HCT116 (cell line): Measurements from ENCODE around the gene SYTL2. TPM values are rescaled to one million over a fixed set of nuclear protein-coding genes. Genes with fewer than 3 reads are reported as not detected.

Experiments used
- ATAC-seq: fragments of 200-7000 bp; cut with Tn5 transposase; 2 replicates; pipeline ENCODE4 v1.9.1; 2020; ENCODE audit warnings: mild to moderate bottlenecking, moderate library complexity
- BruUV-seq: library from RNA; stranded (reverse); fragments of 400-500 nt; replicated peaks from 2 replicates; lab custom pipeline; 2021; lab: Mats Ljungman, UMichigan
- CTCF ChIA-PET: fragments of 300-600 bp; sonication (Branson Sonifier 250); formaldehyde crosslinking; loops from one replicate; lab custom pipeline; 2021; ENCODE audit warnings: antibody characterized with exemption; lab: Charles Lee
- POLR2A ChIA-PET: fragments of 300-600, 350-600 bp; sonication (Branson Sonifier 250); formaldehyde crosslinking; loops from one replicate; lab custom pipeline; 2021; ENCODE audit warnings: antibody characterized with exemption; lab: Charles Lee
- RAD21 ChIA-PET, 2 experiments: fragments of 300-600 bp; sonication (Branson Sonifier 250); formaldehyde crosslinking; loops; one replicate each; lab custom pipeline; 2023; ENCODE audit warnings: low total read pairs in 2 of 2; ENCODE audit not compliant: uncharacterized antibody in 2 of 2, unreplicated experiment in 2 of 2, low non-redundant PET in 1 of 2; lab: Charles Lee
- DNase-seq: peaks from one replicate; pipeline ENCODE4 v3.0.0-alpha.2; 2010; ENCODE audit warnings: low read depth, low spot score
- H2AFZ ChIP-seq: fragments of 200-600 bp; shearing (Covaris generic), sonication (generic); 2 replicates; pipeline ENCODE4 v1.6.1; 2017; ENCODE audit warnings: low read depth, mixed run types, mixed read lengths, antibody characterized with exemption, low read length; ENCODE audit not compliant: poor library complexity, severe bottlenecking
- H3K27ac ChIP-seq: 2 replicates; pipeline ENCODE4 v1.5.1; 2012; ENCODE audit warnings: low read depth, low read length
- H3K27me3 ChIP-seq: fragments of 200-600 bp; sonication (generic); 2 replicates; pipeline ENCODE4 v1.6.1; 2016; ENCODE audit warnings: mixed run types, low read length, mixed read lengths; ENCODE audit not compliant: insufficient read depth
- H3K36me3 ChIP-seq, 2 experiments: fragments of 200-500 bp in 1 of 2; fragments of 200-600 bp in 1 of 2; sonication (Bioruptor generic) in 1 of 2; sonication (generic) in 1 of 2; 2 replicates each; pipeline versions ENCODE4 v1.5.1 to v1.6.1; 2014 to 2016; ENCODE audit warnings: low read length in 2 of 2, inconsistent platforms in 1 of 2, mixed read lengths in 1 of 2, mixed run types in 1 of 2; ENCODE audit not compliant: insufficient read depth in 2 of 2, control insufficient read depth in 1 of 2
- H3K4me1 ChIP-seq, 2 experiments: fragments of 200-600 bp in 1 of 2; sonication (generic) in 1 of 2; 2 replicates each; pipeline versions ENCODE4 v1.5.1 to v1.6.1; 2012 to 2017; ENCODE audit warnings: low read length in 2 of 2, inconsistent platforms in 1 of 2, mild to moderate bottlenecking in 1 of 2, mixed read lengths in 1 of 2, mixed run types in 1 of 2, moderate library complexity in 1 of 2; ENCODE audit not compliant: insufficient read depth in 2 of 2, control insufficient read depth in 1 of 2
- H3K4me2 ChIP-seq: fragments of 200-600 bp; sonication (generic); 2 replicates; pipeline ENCODE4 v1.6.1; 2017; ENCODE audit warnings: mixed run types, low read length, mixed read lengths
- H3K4me3 ChIP-seq, 2 experiments: fragments of 200-600 bp in 1 of 2; sonication (generic) in 1 of 2; replicated peaks in 1 of 2; 2 replicates each; pipeline ENCODE4 v1.5.1; 2011 to 2016; ENCODE audit warnings: low read length in 2 of 2, control low read depth in 1 of 2, low read depth in 1 of 2, mild to moderate bottlenecking in 1 of 2, mixed read lengths in 1 of 2, mixed run types in 1 of 2
- H3K79me2 ChIP-seq: fragments of 200-600 bp; sonication (generic); 2 replicates; pipeline ENCODE4 v1.6.1; 2017; ENCODE audit warnings: mild to moderate bottlenecking, mixed run types, low read length, moderate library complexity, mixed read lengths; ENCODE audit not compliant: insufficient read depth
- H3K9ac ChIP-seq: fragments of 200-600 bp; sonication (generic); 2 replicates; pipeline ENCODE4 v1.6.1; 2016; ENCODE audit warnings: low read length, mixed read lengths
- H3K9me2 ChIP-seq: fragments of 200-600 bp; sonication (generic), shearing (Covaris generic); 2 replicates; pipeline ENCODE4 v1.6.1; 2017; ENCODE audit warnings: mixed run types, mild to moderate bottlenecking, moderate library complexity; ENCODE audit not compliant: insufficient read depth
- H3K9me3 ChIP-seq, 2 experiments: fragments of 200-500 bp in 1 of 2; fragments of 200-600 bp in 1 of 2; sonication (Bioruptor generic) in 1 of 2; sonication (generic) in 1 of 2; 2 replicates each; pipeline ENCODE4 v1.6.1; 2014 to 2017; ENCODE audit warnings: low read length in 2 of 2, mixed read lengths in 2 of 2, inconsistent platforms in 1 of 2, low read depth in 1 of 2, mild to moderate bottlenecking in 1 of 2, mixed run types in 1 of 2, moderate library complexity in 1 of 2; ENCODE audit not compliant: control insufficient read depth in 1 of 2, insufficient read depth in 1 of 2
- H4K20me1 ChIP-seq: fragments of 200-600 bp; sonication (generic), shearing (Covaris generic); 2 replicates; pipeline ENCODE4 v1.6.1; 2017; ENCODE audit warnings: mixed run types, mild to moderate bottlenecking, moderate library complexity; ENCODE audit not compliant: insufficient read depth
- CEBPB ChIP-seq: IDR thresholded peaks from 2 replicates; pipeline ENCODE4 v1.6.1; 2012; ENCODE audit warnings: low read depth
- EGR1 ChIP-seq: IDR thresholded peaks from 2 replicates; pipeline ENCODE4 v1.6.1; 2012; ENCODE audit warnings: low read depth
- EZH2 ChIP-seq: fragments of 200-600 bp; sonication (generic); IDR thresholded peaks from 2 replicates; pipeline ENCODE4 v1.6.1; 2017; ENCODE audit warnings: antibody characterized with exemption, mixed run types
- JUND ChIP-seq: IDR thresholded peaks from 2 replicates; pipeline ENCODE4 v1.6.1; 2012
- POLR2AphosphoS5 ChIP-seq: IDR thresholded peaks from 2 replicates; pipeline ENCODE4 v1.6.1; 2011; ENCODE audit warnings: mild to moderate bottlenecking, low read depth, low read length, moderate library complexity
- SIN3A ChIP-seq: IDR thresholded peaks from 2 replicates; pipeline ENCODE4 v1.6.1; 2012; ENCODE audit warnings: low read depth
- YY1 ChIP-seq: IDR thresholded peaks from 2 replicates; pipeline ENCODE4 v1.6.1; 2011; ENCODE audit warnings: low read length, low read depth, moderate library complexity, mild to moderate bottlenecking; ENCODE audit not compliant: insufficient replicate concordance; ENCODE audit errors: extremely low read depth
- ZFX ChIP-seq: fragments of 450-650 bp; IDR thresholded peaks from 2 replicates; pipeline ENCODE4 v1.6.1; 2017
- intact Hi-C: fragments of 100-400 bp; cut with micrococcal nuclease; formaldehyde crosslinking; loops from 2 replicates; pipeline ENCODE4 v1.10.0; 2022
- total RNA-seq: library from RNA; stranded (reverse); gene quantifications from one replicate; pipeline ENCODE4 v1.2.1, GENCODE V29; 2021; ENCODE audit not compliant: unreplicated experiment
- TF ChIP-seq, protein P1 (sequence below): IDR thresholded peaks from 2 replicates; pipeline ENCODE4 v1.6.1; 2011; ENCODE audit warnings: mild to moderate bottlenecking, low read length, moderate library complexity; ENCODE audit not compliant: insufficient replicate concordance; ENCODE audit errors: extremely low read depth
- TF ChIP-seq, protein P2 (sequence below): IDR thresholded peaks from 2 replicates; pipeline ENCODE4 v1.6.1; 2012; ENCODE audit warnings: low read depth

SYTL2 gene
- total RNA-seq, 1 experiment from 2014 or later, result 12.6 TPM

DNA sequence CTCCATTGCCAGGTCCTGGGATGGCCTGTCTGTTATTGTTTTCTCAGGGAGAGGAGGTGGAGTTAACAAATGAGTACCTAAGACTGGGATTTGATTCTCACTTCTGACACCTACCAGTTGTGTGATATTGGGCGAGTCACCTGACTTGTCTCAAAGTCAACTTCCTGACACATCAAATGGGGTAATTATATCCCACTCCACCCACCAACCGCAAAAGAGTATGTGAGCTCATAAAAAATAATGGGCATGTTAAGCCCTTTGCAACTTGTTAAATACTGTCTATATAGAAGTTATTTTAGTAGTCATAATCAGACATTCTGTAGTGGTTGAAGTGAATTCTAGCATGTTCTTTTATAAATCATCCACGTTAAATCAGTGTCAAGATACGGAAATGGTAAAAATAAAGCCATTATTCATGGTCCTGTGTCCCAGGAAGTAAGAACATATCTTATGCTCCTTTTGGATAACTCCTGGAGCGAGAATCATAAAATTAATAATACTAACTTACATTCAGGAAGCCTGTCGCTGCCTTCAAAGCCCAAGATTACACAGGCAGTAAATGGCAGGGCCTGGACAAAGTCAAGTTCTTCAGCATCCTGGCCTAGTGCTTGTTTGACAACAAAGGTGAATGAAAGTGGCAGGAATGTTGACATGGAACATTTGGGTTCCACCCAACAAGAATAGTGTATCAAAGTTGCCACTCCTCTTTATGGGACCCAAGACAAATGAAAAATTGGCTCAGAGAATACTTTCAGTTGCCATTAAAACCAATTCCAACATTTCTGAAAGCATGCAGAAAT is 54.3 kb downstream of the SYTL2 start:
- H3K36me3 ChIP-seq, result no peaks in the 10 kb centered on the region
- no peaks in the 10 kb centered on the region for H3K79me2 ChIP-seq
- no peak overlapping the region for H3K9ac ChIP-seq
- no peaks in the 10 kb centered on the region for H3K27me3 ChIP-seq
- ChIA-PET CTCF (no interaction called here), POLR2A (no interaction called here), RAD21 (no interaction called here)
- no TSS peak for BruUV-seq
- no peak overlapping the region for H3K27ac ChIP-seq
- H3K4me2 ChIP-seq, result no peak overlapping the region
- H3K4me1 ChIP-seq, result peaks cover 11 to 30% of the 10 kb centered on the region in 2 experiments
- H3K9me3 ChIP-seq, result no peaks in the 10 kb centered on the region
- H4K20me1 ChIP-seq, result no peaks in the 10 kb centered on the region
- H2AFZ ChIP-seq, result no peak overlapping the region
- intact Hi-C loops, result no loop called here
- no peak for ATAC-seq
- TF ChIP-seq SIN3A, result no peak
- TF ChIP-seq, protein P1, sequence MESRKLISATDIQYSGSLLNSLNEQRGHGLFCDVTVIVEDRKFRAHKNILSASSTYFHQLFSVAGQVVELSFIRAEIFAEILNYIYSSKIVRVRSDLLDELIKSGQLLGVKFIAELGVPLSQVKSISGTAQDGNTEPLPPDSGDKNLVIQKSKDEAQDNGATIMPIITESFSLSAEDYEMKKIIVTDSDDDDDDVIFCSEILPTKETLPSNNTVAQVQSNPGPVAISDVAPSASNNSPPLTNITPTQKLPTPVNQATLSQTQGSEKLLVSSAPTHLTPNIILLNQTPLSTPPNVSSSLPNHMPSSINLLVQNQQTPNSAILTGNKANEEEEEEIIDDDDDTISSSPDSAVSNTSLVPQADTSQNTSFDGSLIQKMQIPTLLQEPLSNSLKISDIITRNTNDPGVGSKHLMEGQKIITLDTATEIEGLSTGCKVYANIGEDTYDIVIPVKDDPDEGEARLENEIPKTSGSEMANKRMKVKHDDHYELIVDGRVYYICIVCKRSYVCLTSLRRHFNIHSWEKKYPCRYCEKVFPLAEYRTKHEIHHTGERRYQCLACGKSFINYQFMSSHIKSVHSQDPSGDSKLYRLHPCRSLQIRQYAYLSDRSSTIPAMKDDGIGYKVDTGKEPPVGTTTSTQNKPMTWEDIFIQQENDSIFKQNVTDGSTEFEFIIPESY, result no peak
- no peak for TF ChIP-seq POLR2AphosphoS5
- no peak for TF ChIP-seq CEBPB
- TF ChIP-seq YY1, result no peak
- TF ChIP-seq EGR1, result no peak
- no peak for TF ChIP-seq EZH2
- TF ChIP-seq, protein P2, sequence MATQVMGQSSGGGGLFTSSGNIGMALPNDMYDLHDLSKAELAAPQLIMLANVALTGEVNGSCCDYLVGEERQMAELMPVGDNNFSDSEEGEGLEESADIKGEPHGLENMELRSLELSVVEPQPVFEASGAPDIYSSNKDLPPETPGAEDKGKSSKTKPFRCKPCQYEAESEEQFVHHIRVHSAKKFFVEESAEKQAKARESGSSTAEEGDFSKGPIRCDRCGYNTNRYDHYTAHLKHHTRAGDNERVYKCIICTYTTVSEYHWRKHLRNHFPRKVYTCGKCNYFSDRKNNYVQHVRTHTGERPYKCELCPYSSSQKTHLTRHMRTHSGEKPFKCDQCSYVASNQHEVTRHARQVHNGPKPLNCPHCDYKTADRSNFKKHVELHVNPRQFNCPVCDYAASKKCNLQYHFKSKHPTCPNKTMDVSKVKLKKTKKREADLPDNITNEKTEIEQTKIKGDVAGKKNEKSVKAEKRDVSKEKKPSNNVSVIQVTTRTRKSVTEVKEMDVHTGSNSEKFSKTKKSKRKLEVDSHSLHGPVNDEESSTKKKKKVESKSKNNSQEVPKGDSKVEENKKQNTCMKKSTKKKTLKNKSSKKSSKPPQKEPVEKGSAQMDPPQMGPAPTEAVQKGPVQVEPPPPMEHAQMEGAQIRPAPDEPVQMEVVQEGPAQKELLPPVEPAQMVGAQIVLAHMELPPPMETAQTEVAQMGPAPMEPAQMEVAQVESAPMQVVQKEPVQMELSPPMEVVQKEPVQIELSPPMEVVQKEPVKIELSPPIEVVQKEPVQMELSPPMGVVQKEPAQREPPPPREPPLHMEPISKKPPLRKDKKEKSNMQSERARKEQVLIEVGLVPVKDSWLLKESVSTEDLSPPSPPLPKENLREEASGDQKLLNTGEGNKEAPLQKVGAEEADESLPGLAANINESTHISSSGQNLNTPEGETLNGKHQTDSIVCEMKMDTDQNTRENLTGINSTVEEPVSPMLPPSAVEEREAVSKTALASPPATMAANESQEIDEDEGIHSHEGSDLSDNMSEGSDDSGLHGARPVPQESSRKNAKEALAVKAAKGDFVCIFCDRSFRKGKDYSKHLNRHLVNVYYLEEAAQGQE, result no peak
- TF ChIP-seq ZFX, result no peak
- no peak for TF ChIP-seq JUND
- no peak for DNase-seq
- no peaks in the 10 kb centered on the region for H3K9me2 ChIP-seq
- no peak overlapping the region for H3K4me3 ChIP-seq
